HEK293T (cell line): ENCODE results near the gene ANKRD13B.

ENCODE experiments used
- BHLHE40 ChIP-seq: fragments of 450-650 bp; IDR thresholded peaks from 2 replicates; pipeline ENCODE4 v1.6.1; 2016; ENCODE audit warnings: mild to moderate bottlenecking, moderate library complexity, borderline replicate concordance
- ELF4 ChIP-seq: fragments of 450-650 bp; IDR thresholded peaks from 2 replicates; pipeline ENCODE4 v1.6.1; 2017; ENCODE audit warnings: antibody characterized with exemption
- FOXM1 ChIP-seq: fragments of 450-650 bp; IDR thresholded peaks from 2 replicates; pipeline ENCODE4 v1.6.1; 2017; ENCODE audit warnings: mild to moderate bottlenecking, borderline replicate concordance
- LEF1 ChIP-seq: fragments of 450-650 bp; IDR thresholded peaks from 2 replicates; pipeline ENCODE4 v1.6.1; 2017; ENCODE audit warnings: mild to moderate bottlenecking, borderline replicate concordance
- SP1 ChIP-seq: fragments of 450-650 bp; IDR thresholded peaks from 2 replicates; pipeline ENCODE4 v1.6.1; 2017
- TARDBP ChIP-seq: fragments of 450-650 bp; IDR thresholded peaks from 2 replicates; pipeline ENCODE4 v1.6.1; 2016
- TF ChIP-seq, protein P1 (sequence below): fragments of 450-650 bp; IDR thresholded peaks from 2 replicates; pipeline ENCODE4 v1.6.1; 2016

DNA sequence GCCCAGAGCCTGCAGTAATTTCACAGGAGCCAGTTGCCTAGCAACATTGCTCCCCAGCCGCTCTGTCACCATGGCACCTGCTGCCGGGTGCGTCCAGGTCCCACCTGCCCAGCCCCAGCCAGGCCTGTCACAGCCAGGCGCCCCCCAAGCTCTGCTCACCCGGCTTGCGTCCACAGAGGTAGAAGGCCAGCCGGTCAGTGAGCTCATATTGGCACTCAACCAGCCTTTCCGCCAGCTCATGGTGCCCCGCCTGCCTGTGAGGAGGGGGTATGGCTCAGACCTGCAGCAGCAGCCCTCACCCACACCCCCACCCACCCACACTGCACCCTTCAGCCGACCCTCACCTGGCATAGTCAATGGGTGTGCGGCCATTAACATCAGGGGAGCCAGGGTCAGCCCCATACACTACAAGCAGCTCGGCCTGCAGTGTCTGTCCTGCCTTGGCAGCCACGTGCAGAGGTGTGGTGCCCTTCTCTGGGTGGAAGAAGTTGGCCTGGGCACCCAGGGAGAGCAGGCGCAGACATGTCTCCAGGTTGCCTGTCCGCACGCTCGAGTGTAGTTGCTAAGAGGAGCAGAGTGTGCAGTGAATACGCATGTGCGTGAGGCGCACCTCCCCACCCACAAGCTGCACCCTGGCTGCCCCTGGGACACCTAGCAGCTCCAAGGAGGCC is 11.2 kb upstream of the ANKRD13B start:
- TF ChIP-seq ELF4 (no peak), FOXM1 (no peak), BHLHE40 (no peak), SP1 (no peak), LEF1 (no peak), TARDBP (no peak)
- TF ChIP-seq, protein P1, sequence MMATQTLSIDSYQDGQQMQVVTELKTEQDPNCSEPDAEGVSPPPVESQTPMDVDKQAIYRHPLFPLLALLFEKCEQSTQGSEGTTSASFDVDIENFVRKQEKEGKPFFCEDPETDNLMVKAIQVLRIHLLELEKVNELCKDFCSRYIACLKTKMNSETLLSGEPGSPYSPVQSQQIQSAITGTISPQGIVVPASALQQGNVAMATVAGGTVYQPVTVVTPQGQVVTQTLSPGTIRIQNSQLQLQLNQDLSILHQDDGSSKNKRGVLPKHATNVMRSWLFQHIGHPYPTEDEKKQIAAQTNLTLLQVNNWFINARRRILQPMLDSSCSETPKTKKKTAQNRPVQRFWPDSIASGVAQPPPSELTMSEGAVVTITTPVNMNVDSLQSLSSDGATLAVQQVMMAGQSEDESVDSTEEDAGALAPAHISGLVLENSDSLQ, result no peak
